ENCODE data around the gene BICRA. TPM values are rescaled to one million over a fixed set of nuclear protein-coding genes. Genes with fewer than 3 reads are reported as not detected.

BICRA gene
- total and polyA plus RNA-seq, 4 donors = 6.1 to 16.1 (median 6.7) TPM

DNA sequence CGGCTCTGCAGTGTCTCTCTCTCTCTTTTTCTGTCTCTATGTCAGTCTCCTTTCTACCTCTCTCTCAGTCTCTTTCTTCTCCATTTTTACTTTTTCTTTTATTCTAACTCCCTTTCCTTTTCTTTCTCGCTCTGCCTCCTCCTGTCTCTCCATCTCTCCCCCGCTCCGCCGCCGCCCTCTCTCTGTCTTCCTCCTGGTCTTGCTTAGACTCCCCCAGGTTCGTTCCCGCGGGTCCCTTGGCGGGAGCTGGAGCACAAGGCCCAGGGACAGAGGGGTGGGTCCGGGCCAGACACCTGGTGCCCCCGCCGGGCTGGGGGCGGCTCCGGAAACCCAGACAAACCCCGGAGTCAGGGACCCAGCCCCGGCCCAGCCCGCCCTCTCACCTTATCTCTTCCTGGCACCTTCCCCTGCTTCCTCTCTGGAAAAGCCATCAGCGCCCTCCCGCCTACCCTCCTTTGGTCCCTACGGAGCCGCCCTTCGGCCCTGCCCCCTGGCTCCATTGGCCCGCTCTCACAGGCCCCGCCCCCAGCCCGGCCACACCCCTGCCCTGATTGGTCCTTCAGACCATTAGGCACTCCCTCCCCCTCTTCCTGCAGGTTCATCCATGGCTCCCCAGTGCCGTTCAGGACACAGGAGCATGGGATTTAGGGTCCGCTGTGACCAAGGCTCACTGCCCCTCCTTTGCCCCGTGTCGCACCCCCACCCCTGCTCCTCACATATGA lies 121.0 kb downstream of the BICRA start:
- 10 to 17% methylated on average over 30 of the region's 30 CpGs for WGBS, 2 donors
- H3K4me1 ChIP-seq (ENCODE audit: control insufficient read depth in 5 of 5, insufficient read depth in 5 of 5, low read length in 5 of 5) = peaks cover 0 to 18% (median 14%) of the 10 kb centered on the region in 5 donors
- no peak overlapping the region for H3K4me3 ChIP-seq
- no peaks in the 10 kb centered on the region for H3K9me3 ChIP-seq (ENCODE audit: control insufficient read depth in 4 of 4, insufficient read depth in 3 of 4, low read length in 3 of 4)
- DNase-seq = peak; percentile 47 to 67 (median 64)
- TF ChIP-seq, protein P1, sequence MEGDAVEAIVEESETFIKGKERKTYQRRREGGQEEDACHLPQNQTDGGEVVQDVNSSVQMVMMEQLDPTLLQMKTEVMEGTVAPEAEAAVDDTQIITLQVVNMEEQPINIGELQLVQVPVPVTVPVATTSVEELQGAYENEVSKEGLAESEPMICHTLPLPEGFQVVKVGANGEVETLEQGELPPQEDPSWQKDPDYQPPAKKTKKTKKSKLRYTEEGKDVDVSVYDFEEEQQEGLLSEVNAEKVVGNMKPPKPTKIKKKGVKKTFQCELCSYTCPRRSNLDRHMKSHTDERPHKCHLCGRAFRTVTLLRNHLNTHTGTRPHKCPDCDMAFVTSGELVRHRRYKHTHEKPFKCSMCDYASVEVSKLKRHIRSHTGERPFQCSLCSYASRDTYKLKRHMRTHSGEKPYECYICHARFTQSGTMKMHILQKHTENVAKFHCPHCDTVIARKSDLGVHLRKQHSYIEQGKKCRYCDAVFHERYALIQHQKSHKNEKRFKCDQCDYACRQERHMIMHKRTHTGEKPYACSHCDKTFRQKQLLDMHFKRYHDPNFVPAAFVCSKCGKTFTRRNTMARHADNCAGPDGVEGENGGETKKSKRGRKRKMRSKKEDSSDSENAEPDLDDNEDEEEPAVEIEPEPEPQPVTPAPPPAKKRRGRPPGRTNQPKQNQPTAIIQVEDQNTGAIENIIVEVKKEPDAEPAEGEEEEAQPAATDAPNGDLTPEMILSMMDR (IDR thresholded peaks at IDR 0.05; ENCODE audit: control extremely low read depth, extremely low read depth) = no peak
- H3K27ac ChIP-seq (ENCODE audit: low read depth in 1 of 2, low read length in 1 of 2) = peak overlapping the region; percentile 51 to 87
- no peak overlapping the region for H3K9ac ChIP-seq (ENCODE audit: insufficient read depth in 1 of 2, low read length in 2 of 2)
- H3K36me3 ChIP-seq (ENCODE audit: control insufficient read depth in 4 of 4, insufficient read depth in 4 of 4, low read length in 4 of 4) = peaks cover 0 to 19% (median 18%) of the 10 kb centered on the region in 4 donors
- no peaks in the 10 kb centered on the region for H3K27me3 ChIP-seq (ENCODE audit: control insufficient read depth in 3 of 3, insufficient read depth in 3 of 3, low read length in 2 of 3)
- peak; percentile 75 for ATAC-seq (ENCODE audit: insufficient read depth, low FRiP score)

DNA sequence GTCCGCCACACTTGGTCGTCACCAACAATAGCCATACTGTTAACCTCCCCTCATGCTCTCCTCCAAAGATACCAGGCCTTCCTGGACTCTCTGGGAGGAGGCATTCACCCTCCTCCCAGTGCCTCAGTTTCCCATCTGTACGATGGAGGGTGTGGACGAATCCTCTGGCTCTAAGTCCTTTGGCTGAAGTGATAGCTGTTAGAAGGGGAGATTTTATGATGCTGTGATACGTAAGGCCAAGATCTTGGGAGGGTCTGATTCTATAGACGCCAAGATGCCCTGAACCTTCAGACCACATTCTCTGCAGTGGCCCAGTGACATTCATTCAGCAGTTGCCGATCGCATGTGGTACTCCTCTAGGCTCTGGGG lies 121.6 kb downstream of the BICRA start:
- 87 to 88% methylated on average over 8 of the region's 8 CpGs for WGBS, 2 donors
- H3K27me3 ChIP-seq (ENCODE audit: control insufficient read depth in 3 of 3, insufficient read depth in 3 of 3, low read length in 2 of 3) = no peaks in the 10 kb centered on the region
- ATAC-seq (ENCODE audit: insufficient read depth, low FRiP score) (no peak), DNase-seq (no peak)
- no peak overlapping the region for H3K9ac ChIP-seq (ENCODE audit: insufficient read depth in 1 of 2, low read length in 2 of 2)
- H3K9me3 ChIP-seq (ENCODE audit: control insufficient read depth in 4 of 4, insufficient read depth in 3 of 4, low read length in 3 of 4) = no peaks in the 10 kb centered on the region
- peak overlapping the region; percentile 27 to 87 for H3K27ac ChIP-seq (ENCODE audit: low read depth in 1 of 2, low read length in 1 of 2)
- H3K4me1 ChIP-seq (ENCODE audit: control insufficient read depth in 5 of 5, insufficient read depth in 5 of 5, low read length in 5 of 5) = peaks cover 0 to 18% (median 14%) of the 10 kb centered on the region in 5 donors
- H3K4me3 ChIP-seq = no peak overlapping the region
- peaks cover 0 to 23% (median 19%) of the 10 kb centered on the region in 4 donors for H3K36me3 ChIP-seq (ENCODE audit: control insufficient read depth in 4 of 4, insufficient read depth in 4 of 4, low read length in 4 of 4)
- TF ChIP-seq, protein P1 (IDR thresholded peaks at IDR 0.05; ENCODE audit: control extremely low read depth, extremely low read depth) = no peak

DNA sequence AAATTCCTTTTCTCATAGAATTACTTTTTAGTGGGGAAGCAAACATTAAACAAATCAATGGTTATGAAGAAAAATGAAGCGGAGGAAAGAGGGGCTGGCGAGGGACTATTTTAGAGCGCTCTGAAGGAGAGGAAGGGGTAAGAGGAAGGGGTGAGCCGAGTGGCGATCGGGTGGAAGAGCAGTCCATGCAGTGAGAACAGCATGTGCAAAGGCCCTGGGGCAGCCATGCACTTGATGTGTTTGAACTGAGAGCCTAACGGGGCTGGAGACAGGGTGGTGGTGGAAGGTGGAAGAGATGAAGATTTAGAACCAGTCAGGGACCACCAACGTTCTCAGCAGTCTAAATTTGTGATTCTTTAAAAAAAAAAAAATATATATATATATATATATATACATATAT lies 122.0 kb downstream of the BICRA start:
- Histone ChIP-seq H3K4me1 (ENCODE audit: control insufficient read depth in 5 of 5, insufficient read depth in 5 of 5, low read length in 5 of 5) (peaks cover 0 to 16% (median 13%) of the 10 kb centered on the region in 5 donors), H3K27ac (ENCODE audit: low read depth in 1 of 2, low read length in 1 of 2) (peak overlapping the region in 1 of 2 donors; percentile 61), H3K9me3 (ENCODE audit: control insufficient read depth in 4 of 4, insufficient read depth in 3 of 4, low read length in 3 of 4) (no peaks in the 10 kb centered on the region), H3K9ac (ENCODE audit: insufficient read depth in 1 of 2, low read length in 2 of 2) (no peak overlapping the region), H3K27me3 (ENCODE audit: control insufficient read depth in 3 of 3, insufficient read depth in 3 of 3, low read length in 2 of 3) (no peaks in the 10 kb centered on the region), H3K4me3 (no peak overlapping the region), H3K36me3 (ENCODE audit: control insufficient read depth in 4 of 4, insufficient read depth in 4 of 4, low read length in 4 of 4) (peaks cover 0 to 21% (median 15%) of the 10 kb centered on the region in 4 donors)
- ATAC-seq (ENCODE audit: insufficient read depth, low FRiP score) (no peak), DNase-seq (no peak)
- 94 to 95% methylated on average over 8 of the region's 8 CpGs for WGBS, 2 donors
- TF ChIP-seq, protein P1 (IDR thresholded peaks at IDR 0.05; ENCODE audit: control extremely low read depth, extremely low read depth) = no peak
